Loucy (cell line): ENCODE measurements around the gene KAT6B.

Experiments
- H2AFZ ChIP-seq: fragments of 200-600 bp; sonication (generic); 2 replicates; pipeline ENCODE4 v1.6.0; 2016; ENCODE audit warnings: antibody characterized with exemption, mild to moderate bottlenecking, low read length, moderate library complexity
- H3F3A ChIP-seq: fragments of 200-600 bp; 2 replicates; pipeline ENCODE4 v1.6.0; 2016; ENCODE audit warnings: antibody characterized with exemption, low read depth, mild to moderate bottlenecking
- H3K27me3 ChIP-seq: fragments of 200-600 bp; sonication (generic); 2 replicates; pipeline ENCODE4 v1.6.1; 2014; ENCODE audit warnings: low read length, mild to moderate bottlenecking; ENCODE audit not compliant: insufficient read depth, poor library complexity, severe bottlenecking
- H3K36me3 ChIP-seq: fragments of 200-600 bp; sonication (generic); 2 replicates; pipeline ENCODE4 v1.6.1; 2016; ENCODE audit warnings: low read length; ENCODE audit not compliant: insufficient read depth
- H3K4me1 ChIP-seq: fragments of 200-600 bp; sonication (generic); 2 replicates; pipeline ENCODE4 v1.5.1; 2014; ENCODE audit warnings: low read length, mild to moderate bottlenecking; ENCODE audit not compliant: insufficient read depth, poor library complexity, severe bottlenecking
- H3K4me2 ChIP-seq: fragments of 200-600 bp; sonication (generic); 2 replicates; pipeline ENCODE4 v1.6.0; 2014; ENCODE audit warnings: antibody characterized with exemption, low read length, low read depth, mild to moderate bottlenecking; ENCODE audit not compliant: poor library complexity, severe bottlenecking
- H3K4me3 ChIP-seq: fragments of 200-600 bp; sonication (generic); 2 replicates; pipeline ENCODE4 v1.5.1; 2014; ENCODE audit warnings: low read length, mild to moderate bottlenecking, mixed read lengths; ENCODE audit not compliant: poor library complexity, severe bottlenecking
- H3K79me2 ChIP-seq: fragments of 200-600 bp; sonication (generic); 2 replicates; pipeline ENCODE4 v1.6.1; 2014; ENCODE audit warnings: low read length; ENCODE audit not compliant: insufficient read depth
- H3K9ac ChIP-seq: fragments of 200-600 bp; sonication (generic); 2 replicates; pipeline ENCODE4 v1.6.0; 2014; ENCODE audit warnings: mild to moderate bottlenecking, low read depth, low read length, moderate library complexity; ENCODE audit not compliant: poor library complexity, severe bottlenecking
- H3K9me2 ChIP-seq: fragments of 200-600 bp; sonication (generic); replicated peaks from 2 replicates; pipeline ENCODE4 v1.6.1; 2016; ENCODE audit warnings: low read depth, low read length, mixed read lengths
- H3K9me3 ChIP-seq: fragments of 200-600 bp; sonication (generic); 2 replicates; pipeline ENCODE4 v1.6.1; 2014; ENCODE audit warnings: mild to moderate bottlenecking, antibody characterized with exemption, low read length, low read depth; ENCODE audit not compliant: insufficient read depth
- H4K20me1 ChIP-seq: fragments of 200-600 bp; sonication (generic); 2 replicates; pipeline ENCODE4 v1.6.0; 2014; ENCODE audit warnings: antibody characterized with exemption, low read length, mild to moderate bottlenecking; ENCODE audit not compliant: insufficient read depth, poor library complexity, severe bottlenecking
- EZH2phosphoT487 ChIP-seq: fragments of 200-600 bp; IDR thresholded peaks from 2 replicates; pipeline ENCODE4 v1.6.1; 2018; ENCODE audit warnings: antibody characterized with exemption, mild to moderate bottlenecking, moderate library complexity, borderline replicate concordance
- TF ChIP-seq, protein P1 (sequence below): fragments of 200-600 bp; sonication (generic); conservative IDR thresholded peaks from 2 replicates; pipeline ENCODE4 v1.5.1; 2014; ENCODE audit warnings: mild to moderate bottlenecking, antibody characterized with exemption, low read length

The KAT6B gene

DNA sequence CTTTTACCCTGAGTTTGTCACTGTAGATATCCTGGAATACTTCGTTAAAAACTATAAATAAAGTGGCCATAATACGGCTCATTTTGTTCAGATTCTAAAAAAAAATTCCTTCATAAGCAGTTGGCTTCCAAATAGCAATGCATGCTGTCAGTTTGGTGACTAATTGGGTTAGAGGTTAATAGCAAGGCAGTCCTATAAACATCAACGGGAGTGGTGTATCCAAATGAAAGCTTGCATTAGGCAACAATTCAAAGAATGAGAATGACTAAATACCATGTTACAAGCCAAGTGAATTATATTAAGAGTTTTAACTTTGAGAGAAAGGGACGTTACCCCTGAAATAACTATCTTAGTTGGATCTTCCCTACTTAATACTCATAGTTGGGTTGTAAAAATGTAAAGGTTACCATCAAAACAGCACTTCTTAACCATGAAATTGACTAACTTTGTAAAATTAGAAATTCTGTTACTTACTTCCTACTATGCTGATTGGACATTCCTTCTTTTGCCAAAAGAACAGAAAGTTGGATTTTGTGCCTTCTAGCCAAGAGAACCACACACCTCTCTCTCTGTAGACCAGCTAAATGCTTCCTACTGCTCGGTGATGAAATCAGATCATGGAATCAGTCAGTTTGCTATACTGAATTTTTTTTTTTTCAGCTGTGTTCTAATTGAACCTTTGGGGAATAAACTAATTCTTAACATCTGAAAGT, 98.0 kb downstream of the KAT6B start:
- H3K9me3 ChIP-seq, result peaks cover 3% of the 10 kb centered on the region; the same call in 1 of the 2 replicates
- H3F3A ChIP-seq, result 0 out of 2 replicates have a peak, but pooled peaks cover 3% of the 10 kb centered on the region
- peak overlapping the region; percentile 33 for H3K4me2 ChIP-seq
- H3K4me1 ChIP-seq, result peaks cover 64% of the 10 kb centered on the region
- TF ChIP-seq, protein P1, sequence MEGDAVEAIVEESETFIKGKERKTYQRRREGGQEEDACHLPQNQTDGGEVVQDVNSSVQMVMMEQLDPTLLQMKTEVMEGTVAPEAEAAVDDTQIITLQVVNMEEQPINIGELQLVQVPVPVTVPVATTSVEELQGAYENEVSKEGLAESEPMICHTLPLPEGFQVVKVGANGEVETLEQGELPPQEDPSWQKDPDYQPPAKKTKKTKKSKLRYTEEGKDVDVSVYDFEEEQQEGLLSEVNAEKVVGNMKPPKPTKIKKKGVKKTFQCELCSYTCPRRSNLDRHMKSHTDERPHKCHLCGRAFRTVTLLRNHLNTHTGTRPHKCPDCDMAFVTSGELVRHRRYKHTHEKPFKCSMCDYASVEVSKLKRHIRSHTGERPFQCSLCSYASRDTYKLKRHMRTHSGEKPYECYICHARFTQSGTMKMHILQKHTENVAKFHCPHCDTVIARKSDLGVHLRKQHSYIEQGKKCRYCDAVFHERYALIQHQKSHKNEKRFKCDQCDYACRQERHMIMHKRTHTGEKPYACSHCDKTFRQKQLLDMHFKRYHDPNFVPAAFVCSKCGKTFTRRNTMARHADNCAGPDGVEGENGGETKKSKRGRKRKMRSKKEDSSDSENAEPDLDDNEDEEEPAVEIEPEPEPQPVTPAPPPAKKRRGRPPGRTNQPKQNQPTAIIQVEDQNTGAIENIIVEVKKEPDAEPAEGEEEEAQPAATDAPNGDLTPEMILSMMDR, result no peak
- no peak for TF ChIP-seq EZH2phosphoT487
- H2AFZ ChIP-seq, result no peak overlapping the region
- H3K9me2 ChIP-seq, result no peaks in the 10 kb centered on the region
- H3K9ac ChIP-seq, result peak overlapping the region; percentile 13
- peaks cover 97% of the 10 kb centered on the region for H3K79me2 ChIP-seq
- no peaks in the 10 kb centered on the region for H3K36me3 ChIP-seq
- H3K4me3 ChIP-seq, result no peak overlapping the region
- H4K20me1 ChIP-seq, result peaks cover 3% of the 10 kb centered on the region
- H3K27me3 ChIP-seq, result no peaks in the 10 kb centered on the region

DNA sequence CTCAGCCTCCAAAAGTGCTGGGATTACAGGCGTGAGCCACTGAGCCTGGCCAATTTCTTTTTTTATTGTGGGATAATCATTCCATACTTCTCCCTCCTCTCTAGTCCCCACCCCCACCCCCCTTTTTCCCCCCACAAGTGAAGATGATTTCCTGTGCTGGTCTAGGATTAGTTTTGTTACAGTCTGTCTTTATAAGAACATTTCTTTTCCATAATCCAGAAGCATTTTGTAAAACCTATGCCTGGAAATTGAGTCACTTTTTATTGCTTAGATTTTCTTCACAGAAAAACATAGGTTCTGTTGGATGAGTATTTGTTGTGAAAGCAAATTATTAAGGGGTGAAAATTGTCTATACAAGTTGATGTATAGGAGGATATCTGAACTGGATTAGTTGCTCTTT, 98.9 kb downstream of the KAT6B start:
- Histone ChIP-seq H3K36me3 (no peaks in the 10 kb centered on the region), H2AFZ (no peak overlapping the region), H3K9ac (no peak overlapping the region), H3K9me2 (no peaks in the 10 kb centered on the region), H3F3A (0 out of 2 replicates have a peak, but pooled peaks cover 3% of the 10 kb centered on the region), H3K4me3 (no peak overlapping the region), H3K4me2 (no peak overlapping the region), H3K9me3 (no peaks in the 10 kb centered on the region), H3K79me2 (peaks cover 97% of the 10 kb centered on the region), H4K20me1 (peaks cover 6% of the 10 kb centered on the region), H3K27me3 (no peaks in the 10 kb centered on the region), H3K4me1 (peaks cover 59% of the 10 kb centered on the region)
- TF ChIP-seq, protein P1, result no peak
- no peak for TF ChIP-seq EZH2phosphoT487

DNA sequence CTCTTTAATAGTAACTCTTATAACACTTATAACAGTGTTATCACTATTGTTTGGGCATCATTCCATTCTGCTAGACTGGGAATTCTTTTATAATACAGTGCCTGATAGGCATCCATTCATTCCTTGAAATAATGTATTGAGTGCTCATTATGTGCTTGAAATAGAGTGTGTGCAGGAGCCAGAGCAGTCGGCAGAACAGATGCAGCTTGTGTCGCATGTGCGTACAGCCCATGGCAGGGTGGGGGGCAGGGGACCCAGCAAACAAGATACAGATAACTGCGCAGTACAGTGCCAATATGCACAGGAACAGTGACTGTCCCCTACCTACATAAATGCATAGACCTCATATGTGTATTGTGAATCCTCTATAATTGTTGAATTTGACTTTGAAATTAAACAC, 99.3 kb downstream of the KAT6B start:
- peaks cover 97% of the 10 kb centered on the region for H3K79me2 ChIP-seq
- H3K4me1 ChIP-seq, result peaks cover 59% of the 10 kb centered on the region
- H2AFZ ChIP-seq, result no peak overlapping the region
- H3F3A ChIP-seq, result 0 out of 2 replicates have a peak, but pooled peaks cover 3% of the 10 kb centered on the region
- no peak overlapping the region for H3K9ac ChIP-seq
- no peaks in the 10 kb centered on the region for H3K9me3 ChIP-seq
- no peaks in the 10 kb centered on the region for H3K9me2 ChIP-seq
- no peaks in the 10 kb centered on the region for H3K36me3 ChIP-seq
- no peak overlapping the region for H3K4me2 ChIP-seq
- no peak overlapping the region for H3K4me3 ChIP-seq
- H4K20me1 ChIP-seq, result peaks cover 10% of the 10 kb centered on the region
- no peak for TF ChIP-seq EZH2phosphoT487
- TF ChIP-seq, protein P1, result no peak
- H3K27me3 ChIP-seq, result no peaks in the 10 kb centered on the region
